GM12891 (cell line): Measurements from ENCODE around the gene SMIM24.

Experiments used
- PAX5 ChIP-seq: IDR thresholded peaks from 2 replicates; pipeline ENCODE4 v1.6.1; 2011; ENCODE audit warnings: low read length, moderate library complexity, mild to moderate bottlenecking; ENCODE audit not compliant: insufficient read depth, severe bottlenecking
- POLR2A ChIP-seq: IDR thresholded peaks from 2 replicates; pipeline ENCODE4 v1.6.1; 2011; ENCODE audit warnings: low read depth, low read length, control low read depth
- POLR2AphosphoS5 ChIP-seq: IDR thresholded peaks from 2 replicates; pipeline ENCODE4 v1.6.1; 2011; ENCODE audit warnings: low read depth, low read length, control low read depth
- POU2F2 ChIP-seq: IDR thresholded peaks from 2 replicates; pipeline ENCODE4 v1.6.1; 2011; ENCODE audit warnings: low read depth, mild to moderate bottlenecking, control low read depth, low read length, moderate library complexity
- SPI1 ChIP-seq: IDR thresholded peaks from 2 replicates; pipeline ENCODE4 v1.6.1; 2011; ENCODE audit warnings: low read depth, low read length, control low read depth
- TAF1 ChIP-seq: IDR thresholded peaks from 2 replicates; pipeline ENCODE4 v1.6.1; 2011; ENCODE audit warnings: low read depth, low read length, control low read depth

- TF ChIP-seq POLR2A (no peak), POLR2AphosphoS5 (no peak), TAF1 (no peak), PAX5 (no peak), SPI1 (no peak), POU2F2 (no peak)
These were observed 2.9 kb upstream of the SMIM24 start, which contains the start of gene SMIM44 for GRCh38 chr19:3483226-3483628.
